Measurements from ENCODE around the gene LAMTOR4.
"Not testable (repeated sequence)": the region's sequence is repeated elsewhere in the genome, so short reads cannot be mapped to it uniquely, and the experiment has no call there.

The LAMTOR4 gene

DNA sequence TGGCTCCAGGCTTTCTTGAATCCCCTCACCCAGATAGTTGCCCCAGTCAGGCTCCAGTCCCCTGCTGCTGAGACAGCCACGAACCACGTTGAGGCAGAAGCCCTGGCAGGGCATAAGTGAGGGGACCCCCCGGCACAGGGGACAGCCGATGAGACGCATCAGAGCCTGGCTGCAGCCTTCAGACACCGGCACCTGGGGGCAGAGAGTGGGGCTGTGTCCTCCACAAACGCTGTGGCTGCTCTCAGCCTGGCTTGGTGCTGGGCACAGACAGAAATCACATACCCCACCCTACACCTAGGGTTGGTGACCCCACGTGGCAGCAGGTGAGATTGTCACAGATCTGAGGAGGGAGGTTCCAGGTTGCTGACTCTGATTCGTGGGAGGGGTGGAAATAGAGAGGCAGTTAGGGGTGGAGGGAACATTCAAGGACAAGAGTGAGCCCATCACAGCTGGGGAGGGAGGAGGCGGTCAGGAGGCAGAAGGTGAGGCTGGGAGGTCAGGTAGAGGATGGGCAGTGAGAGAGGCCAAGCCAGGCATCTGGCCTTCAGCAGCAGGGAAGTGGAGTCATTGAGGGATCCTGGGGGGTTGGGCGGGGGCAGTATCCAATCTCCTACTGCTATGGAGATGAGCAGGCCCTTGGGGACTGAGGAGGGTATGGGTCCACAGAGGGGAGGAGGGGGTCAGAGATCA lies 25.2 kb downstream of the LAMTOR4 start:
- DNase-seq, result no peak

DNA sequence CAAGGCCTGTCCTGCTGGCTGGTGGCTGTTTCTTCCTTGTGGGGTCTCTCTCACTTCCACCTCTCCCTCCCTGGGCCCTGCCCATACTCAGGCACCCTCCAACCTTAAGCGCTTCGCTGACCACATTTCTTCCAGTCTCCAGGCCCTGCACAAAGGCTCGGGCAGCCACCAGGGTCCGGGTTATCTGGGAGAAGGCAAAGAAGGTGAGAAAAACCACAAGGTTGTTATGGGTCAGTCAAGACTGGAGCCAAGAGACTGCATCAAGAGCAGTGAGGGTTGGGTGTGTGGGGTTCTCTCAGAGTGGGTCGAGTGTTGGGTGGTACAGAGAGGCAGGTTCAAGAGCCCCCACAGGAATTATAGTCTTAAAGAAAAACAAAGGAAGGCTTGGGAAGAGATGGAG lies 25.9 kb downstream of the LAMTOR4 start:
- DNase-seq, result no peak

DNA sequence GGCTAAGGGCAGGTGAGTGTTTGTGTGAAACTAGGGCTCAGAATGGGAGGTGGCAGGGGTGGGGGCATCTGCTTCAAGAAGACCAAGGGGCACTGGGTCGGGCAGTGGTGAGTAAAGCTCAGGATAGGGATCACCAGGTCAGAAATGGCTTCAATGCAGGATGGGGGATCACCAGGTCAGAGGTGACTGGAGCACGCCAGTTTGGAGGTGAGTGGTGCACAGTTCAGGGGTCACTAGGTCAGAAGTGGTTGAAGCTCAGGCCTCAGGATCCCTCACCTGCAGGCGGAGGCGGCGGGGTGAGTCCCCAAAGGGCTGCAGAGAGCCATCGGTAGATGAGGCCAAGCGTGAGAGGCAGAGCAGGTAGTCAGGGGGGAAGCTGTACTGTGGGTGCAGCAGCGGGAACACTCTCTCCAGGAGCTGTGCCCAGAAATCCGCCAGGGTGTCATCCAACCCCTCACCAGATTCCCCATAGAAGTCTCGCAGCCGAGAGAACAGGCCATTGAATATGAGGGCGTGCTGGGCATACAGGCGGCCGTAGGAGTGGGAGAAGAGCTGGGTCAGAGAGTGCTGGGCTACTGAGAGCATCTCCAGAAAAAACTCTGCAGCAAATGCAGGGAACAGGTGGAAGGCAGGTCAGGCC lies 26.7 kb downstream of the LAMTOR4 start:
- DNase-seq, result no peak

DNA sequence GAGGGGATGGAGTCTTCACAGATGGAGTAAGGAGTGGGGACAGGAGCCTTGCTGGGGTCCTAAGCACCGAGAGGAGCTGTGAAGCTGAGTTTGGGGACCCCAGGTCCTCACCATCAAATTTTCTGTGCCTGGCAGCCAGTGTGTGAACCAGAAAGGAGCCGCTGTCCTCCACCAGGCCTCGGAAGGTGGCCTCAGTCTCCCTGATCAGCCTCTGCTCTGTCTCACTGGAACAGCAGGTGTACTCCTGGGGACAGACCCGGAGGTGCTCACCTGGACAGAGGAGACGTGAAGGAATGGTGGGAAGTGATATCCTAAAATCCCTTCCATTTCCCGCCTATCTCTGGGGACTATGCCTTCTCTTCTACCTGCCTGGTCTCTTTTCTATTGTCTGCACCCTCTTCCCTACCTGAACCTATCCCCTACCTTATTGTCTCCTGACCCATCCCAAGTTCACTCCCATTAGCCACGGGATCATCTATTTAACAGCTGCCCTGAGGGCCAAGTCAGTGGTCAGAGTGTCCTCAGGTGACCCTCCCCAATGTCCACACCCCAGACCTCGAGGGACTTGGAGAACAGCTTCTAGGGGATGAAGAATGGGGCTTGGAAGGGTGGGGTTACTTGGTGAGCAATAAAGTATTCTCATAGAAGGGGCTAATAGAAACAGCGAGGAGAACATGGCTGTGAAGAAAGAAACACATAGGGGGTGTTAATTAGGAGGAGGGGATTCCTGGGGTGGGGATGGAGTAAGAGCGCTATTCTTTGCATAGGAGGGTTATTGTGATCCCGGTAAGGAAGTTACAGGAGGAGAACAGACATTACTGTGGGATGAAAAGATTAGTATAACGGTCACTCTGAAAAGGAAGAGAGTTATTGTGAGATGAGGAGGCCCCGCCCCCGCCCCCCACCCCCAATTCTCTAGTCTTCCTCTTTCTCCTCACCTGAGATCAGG lies 27.7 kb downstream of the LAMTOR4 start:
- DNase-seq, result no peak

DNA sequence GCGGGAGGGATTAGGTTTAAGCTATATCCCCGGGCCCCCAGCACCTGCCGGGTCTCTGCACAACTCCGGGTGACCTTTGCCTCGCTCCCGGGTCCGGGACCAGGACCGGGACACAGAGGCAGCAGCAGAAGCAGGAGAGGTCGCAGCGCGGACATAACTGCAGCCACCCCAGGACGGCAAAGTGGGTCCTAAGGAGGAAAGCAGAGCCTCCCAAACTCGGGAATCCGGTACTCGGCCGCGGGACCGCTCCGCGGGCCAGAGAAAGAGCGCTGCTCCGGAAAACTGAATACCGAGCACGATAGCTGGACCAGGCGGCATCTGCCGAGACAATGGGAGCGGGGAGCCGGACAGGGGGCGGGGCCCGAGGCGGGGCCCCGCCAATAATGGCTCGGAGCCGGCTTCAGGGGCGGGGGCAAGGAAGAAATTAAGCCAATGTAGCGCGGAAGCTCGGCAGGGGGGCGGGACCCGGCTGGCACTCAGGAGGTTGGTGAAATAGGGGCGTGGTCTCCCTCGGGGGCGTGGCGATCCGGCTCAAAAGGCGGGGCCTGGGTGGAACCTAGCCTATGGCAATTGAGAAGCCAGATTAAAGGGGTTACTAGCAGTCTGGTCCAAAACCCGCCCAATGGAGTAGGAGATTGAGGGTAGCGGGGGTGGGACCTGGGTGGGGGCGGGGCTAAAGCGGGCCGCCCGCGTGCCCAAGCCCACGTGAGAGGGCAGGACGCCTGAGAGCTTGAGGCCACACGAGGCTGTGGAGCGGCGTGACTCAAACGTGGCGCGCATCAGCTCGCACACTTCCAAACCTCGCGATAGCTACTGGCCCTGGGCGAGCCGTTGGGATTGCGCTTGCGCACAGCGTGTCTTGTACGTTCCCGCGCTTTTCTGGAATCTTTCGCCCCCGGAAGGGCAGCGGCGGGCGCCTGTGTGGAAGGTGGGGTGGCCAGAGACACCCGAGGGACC lies 28.6 kb downstream of the LAMTOR4 start, which contains the start of the genes GPC2 and STAG3:
TSS of gene GPC2 (minus strand) at position 337 of the 957 bp plus-strand sequence. CDS start at position 155, 182 bp downstream.
TSS of gene STAG3 (plus strand) at position 874 of the 957 bp plus-strand sequence. CDS start 2,639 bp downstream, outside the sequence.
- peak; percentile 96 for DNase-seq

DNA sequence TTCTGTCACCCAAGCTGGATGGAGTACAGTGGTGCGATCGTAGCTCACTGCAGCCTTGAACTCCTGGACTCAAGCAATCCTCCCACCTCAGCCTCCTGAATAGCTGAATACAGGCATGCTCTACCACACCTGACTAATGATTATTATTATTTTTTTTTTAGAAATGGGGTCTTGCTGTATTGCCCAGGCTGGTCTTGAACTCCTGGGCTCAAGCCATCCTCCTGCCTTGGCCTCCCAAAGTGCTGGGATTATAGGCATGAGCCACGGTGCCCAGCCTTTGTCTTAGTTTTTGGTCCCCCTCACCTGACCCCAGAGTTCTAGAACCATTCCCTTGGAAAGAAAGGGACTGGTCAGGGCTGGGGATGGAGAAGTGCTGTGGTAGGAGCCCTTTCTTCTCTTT lies 31.4 kb downstream of the LAMTOR4 start:
- DNase-seq, result not testable (repeated sequence)

DNA sequence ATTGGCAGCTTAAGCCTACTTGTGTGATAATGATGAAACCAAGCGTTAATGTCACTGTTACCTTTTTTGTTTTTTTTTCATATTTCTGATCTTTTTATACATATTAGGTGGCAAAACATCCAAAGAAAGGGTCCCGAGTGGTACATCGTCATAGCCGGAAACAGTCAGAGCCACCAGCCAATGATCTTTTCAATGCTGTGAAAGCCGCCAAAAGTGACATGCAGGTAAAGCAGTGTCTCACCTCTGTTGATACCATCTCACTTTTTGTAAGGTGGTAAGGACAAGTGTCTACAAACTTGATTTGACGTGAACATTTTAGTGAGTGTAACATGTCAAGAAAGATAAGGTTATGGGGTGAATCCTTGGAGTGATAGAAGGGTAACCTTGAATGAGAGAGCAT lies 33.9 kb downstream of the LAMTOR4 start:
- DNase-seq, result not testable (repeated sequence)

DNA sequence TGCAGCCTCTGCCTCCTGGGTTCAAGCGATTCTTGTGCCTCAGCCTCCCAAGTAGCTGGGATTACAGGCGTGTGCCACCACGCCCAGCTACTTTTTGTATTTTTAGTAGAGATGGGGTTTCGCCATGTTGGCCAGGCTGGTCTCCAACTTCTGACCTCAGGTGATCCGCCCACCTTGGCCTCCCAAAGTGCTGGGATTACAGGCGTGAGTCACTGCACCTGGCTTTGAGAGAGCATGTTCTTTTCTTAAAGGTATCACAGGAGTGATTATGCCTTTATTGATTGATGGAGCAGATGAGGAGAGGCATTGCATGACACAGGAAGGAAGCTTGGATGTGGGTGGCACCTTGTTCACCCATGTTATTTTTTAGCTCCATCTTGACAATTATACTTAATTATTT lies 34.4 kb downstream of the LAMTOR4 start:
- not testable (repeated sequence) for DNase-seq

DNA sequence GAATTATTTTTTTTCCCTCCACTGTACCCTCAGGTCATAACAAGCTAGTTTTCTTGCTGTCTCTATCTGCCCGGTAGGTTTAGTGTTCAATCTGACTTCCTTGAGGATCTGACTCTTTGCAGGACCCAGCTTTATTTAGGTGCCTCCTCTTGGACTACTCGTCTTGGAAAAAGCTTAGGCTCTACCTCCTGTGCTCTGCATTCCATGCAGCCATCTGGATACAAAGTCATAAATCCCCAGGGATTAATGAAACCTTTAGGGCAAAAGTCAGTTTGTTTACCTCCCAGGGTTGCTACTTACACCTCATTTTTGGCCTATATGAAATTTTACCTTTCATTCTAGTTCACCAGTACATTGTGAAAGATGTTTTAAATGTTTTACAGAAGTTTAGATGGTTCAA lies 37.0 kb downstream of the LAMTOR4 start:
- no peak for DNase-seq

DNA sequence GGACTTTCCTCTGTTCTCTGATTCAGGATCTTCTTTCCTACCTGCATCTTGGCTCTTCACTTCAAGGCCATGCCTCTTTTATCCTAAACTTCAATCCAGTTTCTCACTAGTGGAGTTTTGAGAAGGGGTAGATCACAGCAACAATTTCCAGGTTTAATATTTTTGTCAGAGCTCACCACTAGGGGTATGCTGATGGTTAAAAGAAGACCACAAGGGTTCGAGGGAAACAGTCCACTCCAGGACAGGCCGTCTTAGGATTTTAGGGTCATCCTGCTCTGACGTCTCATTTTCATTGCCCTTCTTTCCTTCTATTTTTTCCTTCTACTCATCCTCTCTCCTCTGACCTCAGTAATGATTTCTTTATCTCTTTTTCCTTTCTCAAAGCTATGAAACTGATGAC lies 40.3 kb downstream of the LAMTOR4 start:
- no peak for DNase-seq

DNA sequence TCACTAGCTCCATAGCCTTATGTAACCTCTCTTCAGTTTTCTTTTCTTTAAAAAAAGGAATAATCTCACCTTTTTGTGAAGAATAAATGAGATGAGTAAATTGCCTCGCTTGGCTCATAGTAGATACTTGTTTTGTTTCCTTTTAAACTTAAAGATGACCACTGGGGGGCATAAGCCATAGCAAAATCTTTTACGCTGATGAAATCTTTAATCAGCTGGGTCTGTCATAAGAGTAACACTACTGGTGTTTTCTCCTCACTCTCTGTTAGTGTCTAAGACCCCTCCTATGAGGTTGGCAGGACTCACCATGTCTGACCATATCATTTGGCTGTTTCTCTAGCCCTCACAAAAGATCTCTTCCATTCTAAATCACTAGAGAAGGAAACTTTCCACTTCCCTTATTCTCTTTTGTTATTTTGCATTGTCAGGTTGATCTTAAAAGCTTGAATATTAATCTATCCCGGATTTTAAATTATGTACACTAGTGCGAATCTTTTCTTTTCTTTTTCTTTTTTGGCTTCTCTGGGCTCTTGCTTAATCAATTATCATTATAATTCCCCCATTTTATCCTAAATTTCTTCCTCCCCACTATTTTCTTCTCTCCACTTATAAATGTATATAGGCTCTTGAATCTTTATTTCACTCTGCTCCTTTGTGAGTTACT lies 41.5 kb downstream of the LAMTOR4 start:
- DNase-seq, result no peak

DNA sequence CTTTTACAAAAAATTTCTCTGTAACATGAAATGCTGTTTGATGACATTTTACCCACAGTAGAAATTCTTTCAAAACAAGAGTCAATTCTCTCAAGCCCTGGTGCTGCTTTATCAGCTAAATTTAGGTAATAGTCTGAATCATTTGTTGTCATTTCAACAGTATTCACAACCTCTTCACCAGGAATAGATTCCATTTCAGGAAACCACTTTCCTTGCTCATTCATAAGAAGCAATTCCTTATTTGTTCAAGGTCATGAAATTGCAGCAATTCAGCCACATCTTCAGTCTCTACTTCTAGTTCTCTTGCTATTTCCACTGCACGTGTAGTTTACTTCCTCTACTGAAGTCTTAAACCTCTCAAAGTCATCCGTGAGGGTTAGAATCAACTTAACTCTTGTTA lies 43.1 kb downstream of the LAMTOR4 start:
- DNase-seq, result no peak

DNA sequence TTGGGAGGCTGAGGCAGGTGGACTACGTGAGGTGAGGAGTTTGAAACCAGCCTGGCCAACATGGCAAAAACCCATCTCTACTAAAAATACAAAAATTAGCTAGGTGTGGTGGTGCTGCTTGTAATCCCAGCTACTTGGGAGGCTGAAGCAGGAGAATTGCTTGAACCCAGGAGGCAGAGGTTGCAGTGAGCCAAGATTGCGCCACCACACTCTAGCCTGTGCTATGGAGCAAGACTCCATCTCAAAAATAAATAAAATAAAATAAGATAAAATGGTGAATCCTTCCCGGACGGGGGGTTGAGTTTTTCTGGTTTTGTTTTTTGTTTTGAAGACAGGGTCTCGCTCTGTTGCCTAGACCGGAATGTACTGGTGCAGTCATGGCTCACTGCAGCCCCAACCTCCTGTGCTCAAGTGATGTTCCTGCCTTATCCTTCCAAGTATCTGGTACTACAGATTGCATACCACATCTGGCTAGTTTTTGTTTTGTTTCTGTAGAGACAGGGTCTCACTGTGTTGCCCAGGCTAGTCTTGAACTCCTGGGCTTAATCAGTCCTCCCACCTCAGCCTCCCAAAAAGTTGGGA lies 43.7 kb downstream of the LAMTOR4 start:
- DNase-seq, result not testable (repeated sequence)

DNA sequence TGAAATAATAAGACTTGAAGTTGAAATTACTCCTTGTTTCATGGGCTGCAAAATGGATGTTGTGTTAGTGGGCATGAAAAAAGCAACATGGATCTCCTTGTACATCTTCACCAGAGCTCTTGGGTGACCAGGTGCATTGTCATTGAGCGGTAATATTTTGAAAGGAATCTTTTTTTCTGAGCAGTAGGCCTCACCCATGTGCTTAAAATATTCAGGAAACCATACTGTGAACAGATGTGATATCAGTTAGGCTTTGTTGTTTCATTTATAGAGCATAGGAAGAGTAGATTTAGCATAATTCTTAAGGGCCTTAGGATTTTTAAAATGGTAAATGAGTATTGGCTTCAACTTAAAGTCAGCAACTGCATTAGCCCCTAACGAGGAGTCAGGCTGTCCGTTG lies 44.3 kb downstream of the LAMTOR4 start:
- no peak for DNase-seq

DNA sequence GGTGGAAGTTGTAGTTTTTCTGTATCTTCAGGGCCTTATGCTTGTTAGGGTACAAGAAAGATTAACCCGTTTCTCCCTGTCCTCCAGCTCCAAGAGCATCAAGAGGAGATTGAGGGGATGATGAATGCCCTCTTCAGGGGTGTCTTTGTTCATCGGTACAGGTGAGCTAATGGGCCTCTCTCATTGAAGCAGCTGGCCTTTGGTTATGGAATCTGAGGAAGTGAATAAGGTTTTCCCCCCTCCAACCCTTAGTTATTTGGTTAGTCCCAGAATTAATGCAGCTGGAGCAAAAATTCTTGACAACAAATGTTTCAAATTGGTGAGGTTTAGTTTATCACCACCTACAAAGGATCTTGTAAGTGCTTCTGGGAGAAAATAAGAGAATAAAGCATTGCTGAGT lies 46.5 kb downstream of the LAMTOR4 start:
- DNase-seq, result no peak

DNA sequence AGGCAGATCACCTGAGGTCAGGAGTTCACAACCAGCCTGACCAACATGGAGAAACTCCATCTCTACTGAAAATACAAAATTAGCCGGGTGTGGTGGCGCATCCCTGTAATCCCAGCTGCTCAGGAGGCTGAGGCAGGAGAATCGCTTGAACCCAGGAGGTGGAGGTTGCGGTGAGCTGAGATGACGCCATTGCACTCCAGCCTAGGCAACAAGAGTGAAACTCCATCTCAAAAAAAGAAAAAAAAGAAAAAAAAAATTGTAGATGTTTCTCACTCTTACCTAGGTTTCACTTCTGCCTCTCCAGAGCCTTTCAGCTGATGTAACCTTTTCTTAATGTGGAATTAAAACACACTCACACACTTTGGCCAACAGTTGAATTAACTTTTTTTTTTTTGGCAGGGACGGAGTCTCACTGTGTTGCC lies 47.2 kb downstream of the LAMTOR4 start:
- DNase-seq, result not testable (repeated sequence)

DNA sequence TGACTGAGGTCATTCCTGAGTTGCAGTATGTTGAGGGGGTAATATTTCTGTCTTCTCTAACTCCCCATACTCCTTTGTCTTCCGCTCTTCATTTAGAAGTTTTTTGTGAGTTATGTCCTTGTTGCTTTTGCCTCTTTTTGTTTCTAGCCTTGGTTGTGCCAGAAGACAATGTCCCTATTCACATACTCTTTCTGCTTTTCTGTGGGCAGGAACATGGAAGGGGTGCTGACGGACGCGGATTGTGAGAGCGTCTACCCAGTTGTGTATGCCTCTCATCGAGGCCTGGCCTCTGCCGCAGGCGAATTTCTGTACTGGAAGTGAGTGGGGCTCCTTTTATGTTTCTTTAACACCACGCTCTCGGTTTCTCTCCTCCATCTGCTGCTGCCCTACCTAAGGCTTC lies 49.5 kb downstream of the LAMTOR4 start:
- DNase-seq, result no peak

DNA sequence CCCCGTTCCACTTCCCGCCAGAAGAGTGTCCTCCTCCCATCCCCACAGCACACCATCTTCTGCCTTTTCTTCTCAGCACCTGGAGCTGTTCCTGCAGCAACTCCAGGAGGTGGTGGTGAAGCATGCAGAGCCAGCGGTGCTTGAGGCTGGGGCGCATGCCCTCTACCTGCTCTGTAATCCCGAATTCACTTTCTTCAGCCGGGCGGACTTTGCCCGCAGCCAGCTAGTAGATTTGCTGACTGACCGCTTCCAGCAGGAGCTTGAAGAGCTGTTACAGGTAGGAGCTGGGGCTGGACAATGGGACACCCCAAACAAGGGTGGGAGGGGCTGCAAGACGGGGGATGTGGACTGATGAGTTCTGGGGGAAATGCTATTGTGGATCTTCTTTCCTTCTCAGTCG lies 52.0 kb downstream of the LAMTOR4 start:
- no peak for DNase-seq
